ENCODE measurements around the gene BAG1. TPM values are rescaled to one million over a fixed set of nuclear protein-coding genes. Genes with fewer than 3 reads are reported as not detected.

BAG1 gene
- total and polyA plus RNA-seq, 2 donors (not counting 1 experiment from before 2014, with no cell fraction given), result 19.7 to 60.2 TPM

- peak overlapping the region; percentile 99 to 100 for H3K27ac ChIP-seq (ENCODE audit: low read length in 2 of 2)
- Mint-ChIP-seq H3K27me3 (no peaks in the 10 kb centered on the region), H3K27ac (peak overlapping the region; percentile 74), H3K4me1 (peaks cover 48% of the 10 kb centered on the region), H3K9me3 (ENCODE audit: insufficient read depth) (no peaks in the 10 kb centered on the region), H3K4me3 (peak overlapping the region; percentile 99)
- no peaks in the 10 kb centered on the region for H4K20me1 ChIP-seq (ENCODE audit: control insufficient read depth, insufficient read depth, low read length, poor library complexity, severe bottlenecking)
- H3K4me2 ChIP-seq (replicated peaks; ENCODE audit: low read depth, low read length, poor library complexity, severe bottlenecking), result peak overlapping the region; percentile 82
- DNase-seq, result no peak
- ChIA-PET POLR2A (interaction anchor here (1.2 kb wide), 1 partner anchor 62 kb away, joined by 8 read pairs; no protein-coding TSS in a partner anchor), CTCF (interaction anchor here (2.6 kb wide), 2 partner anchors 9 to 126 kb away, joined by 21 to 25 read pairs; no protein-coding TSS in a partner anchor)
- H3K4me3 ChIP-seq (ENCODE audit: control extremely low read depth in 1 of 5, extremely low read depth in 1 of 5, insufficient read depth in 1 of 5, low read depth in 2 of 5, low read length in 4 of 5), result peak overlapping the region in 2 of 5 experiments; percentile 69 to 86
- intact Hi-C loops (cut with micrococcal nuclease), result loop anchor here (5.0 kb wide), 1 partner anchor 38 kb away; no protein-coding TSS in a partner anchor
- ATAC-seq (ENCODE audit: low read depth), result no peak
- H2AFZ ChIP-seq (ENCODE audit: insufficient read depth, low read depth, low read length, poor library complexity, severe bottlenecking), result peak overlapping the region; percentile 75
- H3K79me2 ChIP-seq (ENCODE audit: control insufficient read depth, insufficient read depth, low read length), result peaks cover 34% of the 10 kb centered on the region
- WGBS (ENCODE audit: insufficient coverage), result 68% methylated on average over 7 of the region's 14 CpGs
- H3K4me1 ChIP-seq (ENCODE audit: control insufficient read depth in 2 of 2, insufficient read depth in 2 of 2, low read length in 2 of 2), result peaks cover 31 to 47% of the 10 kb centered on the region in 2 donors
- no peaks in the 10 kb centered on the region for H3K27me3 ChIP-seq (replicated peaks in 1 of 4; ENCODE audit: control extremely low read depth in 1 of 4, control insufficient read depth in 3 of 4, insufficient read depth in 4 of 4, low read length in 3 of 4)
- peaks cover 6 to 22% of the 10 kb centered on the region in 2 experiments for H3K36me3 ChIP-seq (replicated peaks in 1 of 2; ENCODE audit: control extremely low read depth in 1 of 2, control insufficient read depth in 1 of 2, extremely low read depth in 1 of 2, insufficient read depth in 2 of 2, low read length in 1 of 2)
- no peak for TF ChIP-seq EZH2 (IDR thresholded peaks at IDR 0.05; ENCODE audit: borderline replicate concordance, insufficient read depth, low read depth, low read length, poor library complexity, severe bottlenecking)
- TF ChIP-seq, protein P1, sequence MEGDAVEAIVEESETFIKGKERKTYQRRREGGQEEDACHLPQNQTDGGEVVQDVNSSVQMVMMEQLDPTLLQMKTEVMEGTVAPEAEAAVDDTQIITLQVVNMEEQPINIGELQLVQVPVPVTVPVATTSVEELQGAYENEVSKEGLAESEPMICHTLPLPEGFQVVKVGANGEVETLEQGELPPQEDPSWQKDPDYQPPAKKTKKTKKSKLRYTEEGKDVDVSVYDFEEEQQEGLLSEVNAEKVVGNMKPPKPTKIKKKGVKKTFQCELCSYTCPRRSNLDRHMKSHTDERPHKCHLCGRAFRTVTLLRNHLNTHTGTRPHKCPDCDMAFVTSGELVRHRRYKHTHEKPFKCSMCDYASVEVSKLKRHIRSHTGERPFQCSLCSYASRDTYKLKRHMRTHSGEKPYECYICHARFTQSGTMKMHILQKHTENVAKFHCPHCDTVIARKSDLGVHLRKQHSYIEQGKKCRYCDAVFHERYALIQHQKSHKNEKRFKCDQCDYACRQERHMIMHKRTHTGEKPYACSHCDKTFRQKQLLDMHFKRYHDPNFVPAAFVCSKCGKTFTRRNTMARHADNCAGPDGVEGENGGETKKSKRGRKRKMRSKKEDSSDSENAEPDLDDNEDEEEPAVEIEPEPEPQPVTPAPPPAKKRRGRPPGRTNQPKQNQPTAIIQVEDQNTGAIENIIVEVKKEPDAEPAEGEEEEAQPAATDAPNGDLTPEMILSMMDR (IDR thresholded peaks at IDR 0.05), result no peak
- peak overlapping the region; percentile 91 for H3K9ac ChIP-seq (ENCODE audit: low read length)
- no peaks in the 10 kb centered on the region for H3K9me3 ChIP-seq (ENCODE audit: control extremely low read depth in 1 of 3, control insufficient read depth in 2 of 3, insufficient read depth in 1 of 3, low read length in 2 of 3)
These were observed 24.4 kb upstream of the BAG1 start for GRCh38 chr9:33288828-33289483.

DNA sequence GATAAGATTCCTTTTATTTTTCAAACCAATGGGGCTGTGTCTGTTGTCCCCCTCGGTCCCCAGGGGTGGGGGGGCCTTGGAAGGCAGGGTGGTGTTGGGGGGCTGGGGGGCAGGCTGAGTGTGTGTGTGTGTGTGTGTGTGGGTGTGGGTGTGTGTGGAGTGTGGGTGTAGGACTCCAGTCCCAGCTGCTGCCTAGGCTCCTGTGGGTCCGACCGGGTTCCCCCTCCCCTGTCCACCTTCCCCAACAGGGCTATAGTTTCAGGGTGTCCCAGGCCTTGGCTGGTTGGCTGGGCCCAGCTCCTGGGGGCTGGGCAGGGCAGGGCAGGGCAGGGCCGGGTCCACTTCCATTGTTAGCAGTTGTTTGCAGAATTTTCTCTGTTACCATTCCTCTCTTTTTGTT, 23.7 kb upstream of the BAG1 start:
- ChIA-PET POLR2A (interaction anchor here (1.9 kb wide), 1 partner anchor 9 kb away, joined by 27 read pairs; no protein-coding TSS in a partner anchor), CTCF (interaction anchor here (0.9 to 2.7 kb wide), 8 partner anchors 10 to 179 kb away, joined by 3 to 26 read pairs (median 16); no protein-coding TSS in a partner anchor)
- Histone ChIP-seq H3K36me3 (replicated peaks in 1 of 2; ENCODE audit: control extremely low read depth in 1 of 2, control insufficient read depth in 1 of 2, extremely low read depth in 1 of 2, insufficient read depth in 2 of 2, low read length in 1 of 2) (peaks cover 10 to 17% of the 10 kb centered on the region in 2 experiments), H3K27me3 (replicated peaks in 1 of 4; ENCODE audit: control extremely low read depth in 1 of 4, control insufficient read depth in 3 of 4, insufficient read depth in 4 of 4, low read length in 3 of 4) (no peaks in the 10 kb centered on the region), H2AFZ (ENCODE audit: insufficient read depth, low read depth, low read length, poor library complexity, severe bottlenecking) (no peak overlapping the region), H3K27ac (ENCODE audit: low read length in 2 of 2) (peak overlapping the region; percentile 99 to 100), H3K4me1 (ENCODE audit: control insufficient read depth in 2 of 2, insufficient read depth in 2 of 2, low read length in 2 of 2) (peaks cover 29 to 46% of the 10 kb centered on the region in 2 donors), H3K4me3 (ENCODE audit: control extremely low read depth in 1 of 5, extremely low read depth in 1 of 5, insufficient read depth in 1 of 5, low read depth in 2 of 5, low read length in 4 of 5) (no peak overlapping the region), H3K4me2 (replicated peaks; ENCODE audit: low read depth, low read length, poor library complexity, severe bottlenecking) (no peak overlapping the region), H4K20me1 (ENCODE audit: control insufficient read depth, insufficient read depth, low read length, poor library complexity, severe bottlenecking) (no peaks in the 10 kb centered on the region), H3K9ac (ENCODE audit: low read length) (no peak overlapping the region), H3K9me3 (ENCODE audit: control extremely low read depth in 1 of 3, control insufficient read depth in 2 of 3, insufficient read depth in 1 of 3, low read length in 2 of 3) (no peaks in the 10 kb centered on the region), H3K79me2 (ENCODE audit: control insufficient read depth, insufficient read depth, low read length) (peaks cover 27% of the 10 kb centered on the region)
- Mint-ChIP-seq H3K4me3 (no peak overlapping the region), H3K27ac (peak overlapping the region; percentile 74), H3K9me3 (ENCODE audit: insufficient read depth) (no peaks in the 10 kb centered on the region), H3K27me3 (no peaks in the 10 kb centered on the region), H3K4me1 (peaks cover 43% of the 10 kb centered on the region)
- DNase-seq, result no peak
- no peak for TF ChIP-seq EZH2 (IDR thresholded peaks at IDR 0.05; ENCODE audit: borderline replicate concordance, insufficient read depth, low read depth, low read length, poor library complexity, severe bottlenecking)
- TF ChIP-seq, protein P1 (IDR thresholded peaks at IDR 0.05), result no peak
- WGBS (ENCODE audit: insufficient coverage), result no CpG with 5 or more reads among the region's 4 CpGs
- no peak for ATAC-seq (ENCODE audit: low read depth)
- intact Hi-C loops (cut with micrococcal nuclease), result loop anchor here (5.0 kb wide), 1 partner anchor 39 kb away; no protein-coding TSS in a partner anchor

Measured in B cell (primary cell).